GM19468 (cell line): ENCODE measurements around the gene FBXO42.
"Not testable (repeated sequence)": the region's sequence is repeated elsewhere in the genome, so short reads cannot be mapped to it uniquely, and the experiment has no call there.

Experiments used
- ATAC-seq: cut with Tn5 transposase; IDR thresholded peaks from one replicate; pipeline ENCODE4 v1.9.1; 2021; ENCODE audit warnings: mild to moderate bottlenecking, moderate library complexity, moderate number of reproducible peaks; ENCODE audit not compliant: unreplicated experiment; ENCODE audit errors: extremely low read depth

The FBXO42 gene

GRCh38 chr1:16275591-16275990 is 76.7 kb downstream of the FBXO42 start:
- no peak for ATAC-seq

GRCh38 chr1:16267690-16268180 is 84.5 kb downstream of the FBXO42 start:
- ATAC-seq = no peak

- ATAC-seq = no peak
Measured at GRCh38 chr1:16266411-16267118, 85.7 kb downstream of the FBXO42 start.

GRCh38 chr1:16262067-16262466 is 90.2 kb downstream of the FBXO42 start:
- no peak for ATAC-seq

- no peak for ATAC-seq
Measured at GRCh38 chr1:16260814-16261213, 91.5 kb downstream of the FBXO42 start.

GRCh38 chr1:16258591-16259135 is 93.6 kb downstream of the FBXO42 start:
- no peak for ATAC-seq

GRCh38 chr1:16257968-16258367 is 94.3 kb downstream of the FBXO42 start:
- no peak for ATAC-seq

GRCh38 chr1:16257556-16257955 is 94.7 kb downstream of the FBXO42 start:
- ATAC-seq = not testable (repeated sequence)

- ATAC-seq = no peak
Measured at GRCh38 chr1:16256478-16256877, 95.8 kb downstream of the FBXO42 start.

- no peak for ATAC-seq
Measured at GRCh38 chr1:16254263-16254928, 97.9 kb downstream of the FBXO42 start.

- ATAC-seq = no peak
Measured at GRCh38 chr1:16253332-16253922, 98.9 kb downstream of the FBXO42 start.

GRCh38 chr1:16252912-16253311 is 99.4 kb downstream of the FBXO42 start:
- ATAC-seq = no peak

- ATAC-seq = no peak
Measured at GRCh38 chr1:16251381-16251780, 100.9 kb downstream of the FBXO42 start.

- ATAC-seq = no peak
Measured at GRCh38 chr1:16250524-16251251, 101.6 kb downstream of the FBXO42 start.

- no peak for ATAC-seq
Measured at GRCh38 chr1:16249596-16250241, 102.6 kb downstream of the FBXO42 start.

- no peak for ATAC-seq
Measured at GRCh38 chr1:16248603-16249516, 103.4 kb downstream of the FBXO42 start.

- ATAC-seq = no peak
Measured at GRCh38 chr1:16248007-16248436, 104.3 kb downstream of the FBXO42 start.

GRCh38 chr1:16247441-16247840 is 104.8 kb downstream of the FBXO42 start:
- no peak for ATAC-seq

GRCh38 chr1:16246961-16247360 is 105.3 kb downstream of the FBXO42 start:
- ATAC-seq = no peak
